Loucy (cell line): ENCODE data around the gene PRPH.
A peak's percentile ranks its signal among the peaks of the same experiment; 100 is the strongest.

ENCODE experiments used
- H2AFZ ChIP-seq: fragments of 200-600 bp; sonication (generic); 2 replicates; pipeline ENCODE4 v1.6.0; 2016; ENCODE audit warnings: antibody characterized with exemption, mild to moderate bottlenecking, low read length, moderate library complexity
- H3F3A ChIP-seq: fragments of 200-600 bp; 2 replicates; pipeline ENCODE4 v1.6.0; 2016; ENCODE audit warnings: antibody characterized with exemption, low read depth, mild to moderate bottlenecking
- H3K27me3 ChIP-seq: fragments of 200-600 bp; sonication (generic); 2 replicates; pipeline ENCODE4 v1.6.1; 2014; ENCODE audit warnings: low read length, mild to moderate bottlenecking; ENCODE audit not compliant: insufficient read depth, poor library complexity, severe bottlenecking
- H3K36me3 ChIP-seq: fragments of 200-600 bp; sonication (generic); 2 replicates; pipeline ENCODE4 v1.6.1; 2016; ENCODE audit warnings: low read length; ENCODE audit not compliant: insufficient read depth
- H3K4me1 ChIP-seq: fragments of 200-600 bp; sonication (generic); 2 replicates; pipeline ENCODE4 v1.5.1; 2014; ENCODE audit warnings: low read length, mild to moderate bottlenecking; ENCODE audit not compliant: insufficient read depth, poor library complexity, severe bottlenecking
- H3K4me2 ChIP-seq: fragments of 200-600 bp; sonication (generic); 2 replicates; pipeline ENCODE4 v1.6.0; 2014; ENCODE audit warnings: antibody characterized with exemption, low read length, low read depth, mild to moderate bottlenecking; ENCODE audit not compliant: poor library complexity, severe bottlenecking
- H3K4me3 ChIP-seq: fragments of 200-600 bp; sonication (generic); 2 replicates; pipeline ENCODE4 v1.5.1; 2014; ENCODE audit warnings: low read length, mild to moderate bottlenecking, mixed read lengths; ENCODE audit not compliant: poor library complexity, severe bottlenecking
- H3K79me2 ChIP-seq: fragments of 200-600 bp; sonication (generic); 2 replicates; pipeline ENCODE4 v1.6.1; 2014; ENCODE audit warnings: low read length; ENCODE audit not compliant: insufficient read depth
- H3K9ac ChIP-seq: fragments of 200-600 bp; sonication (generic); 2 replicates; pipeline ENCODE4 v1.6.0; 2014; ENCODE audit warnings: mild to moderate bottlenecking, low read depth, low read length, moderate library complexity; ENCODE audit not compliant: poor library complexity, severe bottlenecking
- H3K9me2 ChIP-seq: fragments of 200-600 bp; sonication (generic); replicated peaks from 2 replicates; pipeline ENCODE4 v1.6.1; 2016; ENCODE audit warnings: low read depth, low read length, mixed read lengths
- H3K9me3 ChIP-seq: fragments of 200-600 bp; sonication (generic); 2 replicates; pipeline ENCODE4 v1.6.1; 2014; ENCODE audit warnings: mild to moderate bottlenecking, antibody characterized with exemption, low read length, low read depth; ENCODE audit not compliant: insufficient read depth
- H4K20me1 ChIP-seq: fragments of 200-600 bp; sonication (generic); 2 replicates; pipeline ENCODE4 v1.6.0; 2014; ENCODE audit warnings: antibody characterized with exemption, low read length, mild to moderate bottlenecking; ENCODE audit not compliant: insufficient read depth, poor library complexity, severe bottlenecking
- CTCF ChIP-seq: fragments of 200-600 bp; sonication (generic); conservative IDR thresholded peaks from 2 replicates; pipeline ENCODE4 v1.5.1; 2014; ENCODE audit warnings: mild to moderate bottlenecking, antibody characterized with exemption, low read length
- EZH2phosphoT487 ChIP-seq: fragments of 200-600 bp; IDR thresholded peaks from 2 replicates; pipeline ENCODE4 v1.6.1; 2018; ENCODE audit warnings: antibody characterized with exemption, mild to moderate bottlenecking, moderate library complexity, borderline replicate concordance

PRPH gene

GRCh38 chr12:49301760-49302159 lies 6.8 kb downstream of the PRPH start:
- Histone ChIP-seq H3K27me3 (no peaks in the 10 kb centered on the region), H3K4me2 (peak overlapping the region; percentile 30), H3F3A (no peaks in the 10 kb centered on the region), H3K36me3 (no peaks in the 10 kb centered on the region), H3K4me3 (no peak overlapping the region), H3K79me2 (no peaks in the 10 kb centered on the region), H3K9me3 (no peaks in the 10 kb centered on the region), H4K20me1 (no peaks in the 10 kb centered on the region), H3K9ac (no peak overlapping the region), H3K9me2 (no peaks in the 10 kb centered on the region), H2AFZ (peak overlapping the region; percentile 67), H3K4me1 (peaks cover 7% of the 10 kb centered on the region)
- TF ChIP-seq EZH2phosphoT487 = no peak
- TF ChIP-seq CTCF = no peak

DNA sequence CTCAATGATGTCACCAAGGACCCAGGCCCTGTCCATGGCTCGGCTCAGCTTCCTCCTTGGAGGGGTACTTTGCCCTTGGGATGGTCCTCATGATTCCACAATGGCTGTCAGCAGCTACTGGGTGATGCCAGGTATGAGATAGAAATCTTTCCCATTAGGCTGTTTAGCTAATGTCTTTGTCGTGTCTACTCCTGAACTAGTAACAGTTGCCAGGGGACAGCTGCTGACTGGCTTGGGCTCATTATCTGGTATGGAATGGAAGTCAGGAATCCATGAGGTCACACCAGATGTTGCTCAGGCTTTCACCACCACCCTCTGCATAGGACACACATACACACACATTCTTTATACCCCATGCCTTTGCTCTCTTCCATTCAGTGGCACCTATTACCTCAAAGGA lies 9.2 kb downstream of the PRPH start:
- H3K4me2 ChIP-seq = no peak overlapping the region
- H3K9ac ChIP-seq = no peak overlapping the region
- H4K20me1 ChIP-seq = no peaks in the 10 kb centered on the region
- no peaks in the 10 kb centered on the region for H3K9me3 ChIP-seq
- H3K4me3 ChIP-seq = no peak overlapping the region
- H2AFZ ChIP-seq = no peak overlapping the region
- H3K79me2 ChIP-seq = no peaks in the 10 kb centered on the region
- no peaks in the 10 kb centered on the region for H3K27me3 ChIP-seq
- H3K4me1 ChIP-seq = peaks cover 7% of the 10 kb centered on the region
- TF ChIP-seq EZH2phosphoT487 (no peak), CTCF (no peak)
- H3F3A ChIP-seq = no peaks in the 10 kb centered on the region
- H3K9me2 ChIP-seq = no peaks in the 10 kb centered on the region
- no peaks in the 10 kb centered on the region for H3K36me3 ChIP-seq

DNA sequence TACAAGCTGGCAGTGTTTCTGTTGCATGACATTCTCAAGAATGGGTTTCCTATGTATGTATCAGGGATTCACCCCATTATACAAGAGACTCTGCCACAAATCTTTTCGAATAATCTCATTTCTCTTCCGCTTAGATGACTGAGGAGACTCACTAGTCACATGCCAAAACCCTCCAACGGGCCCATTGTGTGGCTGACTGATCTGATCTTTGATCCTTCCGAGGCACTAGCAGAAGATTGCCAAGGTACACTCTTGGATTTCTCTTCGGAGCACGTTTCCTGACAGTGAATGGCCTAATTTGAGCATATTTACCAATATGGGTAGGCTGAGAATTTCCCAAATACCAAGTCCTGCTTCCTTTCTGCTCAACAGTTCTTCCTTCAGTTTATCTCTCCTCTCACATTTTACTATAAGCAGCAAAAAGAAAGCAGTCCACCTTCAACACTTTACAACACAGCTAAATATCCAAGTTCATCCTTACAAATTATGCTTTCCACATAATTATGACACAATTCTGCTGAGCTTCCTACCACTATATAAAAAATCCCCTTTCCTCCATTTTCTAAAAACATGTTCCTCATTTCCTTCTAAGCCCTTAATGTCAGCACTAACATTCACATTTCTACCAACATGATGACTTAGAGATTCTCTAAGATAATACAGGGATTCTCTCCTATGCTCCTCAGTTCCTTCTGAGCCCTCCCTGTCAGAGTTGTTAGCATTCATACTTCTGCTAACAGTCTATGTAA lies 11.0 kb downstream of the PRPH start:
- no peak overlapping the region for H3K4me2 ChIP-seq
- H3K4me1 ChIP-seq = peaks cover 7% of the 10 kb centered on the region
- H3K4me3 ChIP-seq = no peak overlapping the region
- no peaks in the 10 kb centered on the region for H3K36me3 ChIP-seq
- no peaks in the 10 kb centered on the region for H3K9me3 ChIP-seq
- no peak overlapping the region for H2AFZ ChIP-seq
- H4K20me1 ChIP-seq = no peaks in the 10 kb centered on the region
- H3F3A ChIP-seq = no peaks in the 10 kb centered on the region; the same call in 1 of the 2 replicates
- no peaks in the 10 kb centered on the region for H3K79me2 ChIP-seq
- TF ChIP-seq EZH2phosphoT487 = no peak
- no peak for TF ChIP-seq CTCF
- H3K9ac ChIP-seq = no peak overlapping the region
- no peaks in the 10 kb centered on the region for H3K9me2 ChIP-seq
- no peaks in the 10 kb centered on the region for H3K27me3 ChIP-seq
